Right forelimb (tissue), 1 donor: ENCODE results near the gene SMG5.
"Not testable (repeated sequence)": the region's sequence is repeated elsewhere in the genome, so short reads cannot be mapped to it uniquely, and the experiment has no call there.

Experiments
- DNase-seq: peaks from one replicate; pipeline ENCODE4 v3.0.0-alpha.2; 2018

The SMG5 gene

DNA sequence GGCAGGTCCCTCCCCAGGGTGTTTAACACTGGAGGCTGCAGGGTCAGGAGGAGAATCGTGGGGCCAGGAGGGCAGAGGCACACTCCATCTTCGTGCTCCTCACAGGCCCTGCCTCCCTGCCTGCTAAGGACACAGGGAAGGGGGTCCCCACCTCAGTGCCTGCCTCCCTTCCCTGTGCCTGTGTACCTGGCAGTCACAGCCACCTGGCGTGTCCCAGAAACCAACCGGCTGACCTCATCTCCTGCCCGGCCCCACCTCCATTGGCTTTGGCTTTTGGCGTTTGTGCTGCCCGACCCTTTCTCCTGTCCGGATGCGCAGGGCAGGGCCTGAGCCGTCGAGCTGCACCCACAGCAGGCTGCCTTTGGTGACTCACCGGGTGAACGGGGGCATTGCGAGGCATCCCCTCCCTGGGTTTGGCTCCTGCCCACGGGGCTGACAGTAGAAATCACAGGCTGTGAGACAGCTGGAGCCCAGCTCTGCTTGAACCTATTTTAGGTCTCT is 41.3 kb downstream of the SMG5 start:
- DNase-seq = no peak

DNA sequence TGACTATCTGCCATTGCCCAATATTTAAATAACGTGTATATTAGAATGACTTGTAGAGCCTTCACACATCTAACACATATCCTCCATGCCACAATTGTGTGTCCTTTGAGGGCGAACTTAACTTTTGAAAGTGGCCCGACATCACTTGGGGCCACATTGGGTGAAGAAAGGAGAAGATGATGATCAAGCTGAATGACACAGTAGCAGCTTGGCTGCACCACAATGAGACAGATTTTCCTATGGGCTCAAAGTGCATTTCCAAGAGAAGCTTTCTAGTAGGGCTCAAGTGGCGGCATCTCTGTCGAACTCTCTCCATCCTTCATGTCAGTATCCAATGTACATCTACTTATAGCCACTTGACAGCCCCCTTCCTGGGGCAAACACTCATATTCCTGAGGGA is 44.4 kb downstream of the SMG5 start:
- no peak for DNase-seq

DNA sequence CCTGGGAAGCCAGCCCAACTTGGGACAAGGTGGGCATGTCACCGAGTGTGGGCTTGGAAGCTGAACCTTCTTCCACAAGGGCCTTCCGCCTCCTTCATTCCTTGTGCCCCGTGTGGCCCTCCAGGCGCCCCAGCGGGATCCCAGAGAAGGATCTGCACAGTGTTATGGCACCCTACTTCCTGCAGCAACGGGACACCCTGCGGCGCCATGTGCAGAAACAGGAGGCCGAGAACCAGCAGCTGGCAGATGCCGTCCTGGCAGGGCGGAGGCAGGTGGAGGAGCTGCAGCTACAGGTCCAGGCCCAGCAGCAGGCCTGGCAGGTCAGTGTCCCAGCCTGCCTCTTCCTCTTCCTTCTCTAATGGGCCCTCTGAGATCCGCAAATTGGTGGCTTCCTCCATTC is 46.5 kb downstream of the SMG5 start:
- no peak for DNase-seq

DNA sequence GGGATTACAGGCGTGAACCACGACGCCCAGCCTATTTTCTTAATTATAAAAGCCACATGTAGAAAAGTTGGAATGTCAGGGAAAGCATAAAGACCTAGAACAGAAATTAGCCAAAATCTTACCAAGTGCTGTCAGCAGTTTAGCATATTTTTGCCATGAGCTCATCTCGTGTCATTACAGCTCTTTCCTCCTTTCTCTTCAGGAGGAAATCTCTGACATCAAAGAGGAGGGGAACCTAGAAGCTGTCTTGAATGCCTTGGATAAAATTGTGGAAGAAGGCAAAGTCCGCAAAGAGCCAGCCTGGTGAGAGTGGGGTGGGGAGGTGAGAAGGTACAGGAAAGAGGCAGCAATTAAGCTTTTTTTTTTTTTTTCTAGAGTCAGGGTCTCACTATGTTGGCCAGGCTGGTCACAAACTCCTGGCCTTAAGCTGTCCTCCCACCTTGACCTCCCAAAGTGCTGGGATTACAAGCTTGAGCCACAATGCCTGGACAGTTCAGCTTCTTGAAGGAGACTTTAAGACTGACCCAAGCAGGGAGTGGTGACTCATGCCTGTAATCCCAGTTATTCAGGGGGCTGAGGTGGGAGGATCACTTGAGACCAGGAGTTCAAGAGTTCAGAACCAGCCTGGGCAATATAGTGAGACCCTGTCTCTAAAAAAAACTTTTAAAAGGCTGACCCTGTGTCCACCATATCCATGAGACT is 49.0 kb downstream of the SMG5 start:
- DNase-seq = no peak

DNA sequence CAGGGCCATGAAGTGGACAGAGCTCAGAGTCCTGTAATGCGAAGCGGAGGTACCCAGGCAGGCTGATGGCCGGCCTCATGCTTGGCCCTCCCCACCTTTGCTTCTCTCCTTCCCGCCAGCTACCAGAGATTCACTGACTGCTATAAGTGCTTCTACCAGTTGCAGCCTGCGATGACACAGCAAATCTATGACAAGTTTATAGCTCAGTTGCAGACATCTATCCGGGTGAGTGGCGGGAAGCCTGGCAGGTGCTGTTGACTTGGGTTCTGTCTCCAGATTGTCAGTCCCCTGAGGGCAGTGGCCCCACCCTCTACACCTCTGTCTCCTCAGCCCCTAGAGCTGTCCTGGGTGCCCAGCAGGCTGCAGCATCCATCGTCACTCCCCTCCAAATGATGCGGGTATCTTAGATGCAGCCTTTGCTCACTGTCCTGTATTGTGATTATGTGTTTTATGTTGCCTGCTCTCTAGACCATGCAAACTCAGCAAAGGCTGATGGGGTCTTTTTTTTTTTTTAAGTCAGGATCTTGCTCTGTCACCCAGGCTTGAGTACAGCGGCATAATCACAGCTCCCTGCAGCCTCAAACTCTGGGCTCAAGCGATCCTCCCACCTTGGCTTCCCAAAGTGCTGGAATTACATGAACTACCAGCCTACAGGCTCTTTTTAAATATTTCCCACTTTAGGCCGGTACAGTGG is 50.3 kb downstream of the SMG5 start:
- no peak for DNase-seq

DNA sequence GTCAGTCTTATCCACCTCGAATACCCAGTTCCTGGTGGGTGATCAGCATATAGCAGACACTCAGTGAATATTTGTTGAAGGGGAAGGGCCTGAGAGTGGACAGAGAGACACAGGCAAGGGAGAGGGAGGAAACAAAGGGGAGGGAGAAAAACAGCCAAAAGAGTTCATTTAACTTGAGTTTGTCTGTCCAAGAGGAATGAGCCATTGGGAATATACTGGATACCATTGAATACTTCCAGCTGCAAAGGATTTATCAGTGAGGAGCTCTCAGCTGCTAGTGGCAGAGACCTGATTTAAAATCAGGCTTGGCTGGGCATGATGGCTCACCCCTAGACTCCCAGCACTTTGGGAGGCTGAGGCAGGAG is 52.2 kb downstream of the SMG5 start:
- DNase-seq = no peak

DNA sequence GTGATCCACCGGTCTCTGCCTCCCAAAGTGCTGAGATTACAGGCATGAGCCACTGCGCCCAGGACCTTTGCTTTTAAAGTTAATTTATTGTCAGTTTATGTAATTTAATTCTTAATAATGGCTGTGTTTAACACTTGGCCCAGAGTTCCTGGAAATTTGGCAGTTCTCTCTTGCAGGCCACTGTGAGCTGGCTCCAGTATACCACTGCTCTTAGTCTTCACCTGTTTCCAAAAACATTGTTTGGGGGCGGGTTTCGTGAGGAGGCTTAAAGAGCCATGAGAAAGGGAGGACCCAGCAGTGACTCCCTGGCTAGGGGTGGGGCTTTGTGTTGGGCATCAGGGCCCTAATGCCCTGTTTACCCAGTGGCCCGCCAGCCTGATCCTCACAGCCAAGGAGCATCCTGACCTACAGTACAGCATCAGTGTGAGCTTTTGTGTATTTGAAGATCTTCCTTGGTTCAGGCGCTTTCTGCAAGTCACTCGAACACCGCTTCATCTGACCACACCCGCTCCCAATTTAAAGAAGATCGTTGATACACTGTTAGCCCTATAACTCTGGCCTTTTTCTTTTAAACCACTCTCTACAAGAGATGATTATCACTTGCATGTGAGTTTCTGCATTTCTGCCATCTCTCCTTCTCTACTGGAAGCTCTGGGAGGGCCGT is 52.7 kb downstream of the SMG5 start:
- DNase-seq = no peak

DNA sequence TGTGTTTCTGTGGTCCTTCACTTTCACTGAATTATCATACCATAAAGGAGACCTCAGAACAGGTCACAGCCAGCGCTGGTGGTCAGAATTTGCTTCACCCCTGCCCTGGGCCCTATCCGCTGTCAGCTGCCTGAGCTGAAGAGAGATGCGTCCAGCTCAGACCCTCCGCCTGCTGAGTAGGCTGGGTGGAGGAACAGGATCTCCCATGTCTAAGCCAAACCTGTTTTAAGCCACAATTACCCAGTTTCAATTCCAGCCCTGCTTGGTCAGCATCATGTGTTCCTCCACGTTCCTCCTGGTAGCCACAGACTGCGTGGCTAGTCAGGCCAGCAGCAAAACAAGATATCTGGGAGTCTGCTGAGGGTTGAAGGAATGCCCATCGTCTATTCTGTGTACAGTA is 54.1 kb downstream of the SMG5 start:
- no peak for DNase-seq

DNA sequence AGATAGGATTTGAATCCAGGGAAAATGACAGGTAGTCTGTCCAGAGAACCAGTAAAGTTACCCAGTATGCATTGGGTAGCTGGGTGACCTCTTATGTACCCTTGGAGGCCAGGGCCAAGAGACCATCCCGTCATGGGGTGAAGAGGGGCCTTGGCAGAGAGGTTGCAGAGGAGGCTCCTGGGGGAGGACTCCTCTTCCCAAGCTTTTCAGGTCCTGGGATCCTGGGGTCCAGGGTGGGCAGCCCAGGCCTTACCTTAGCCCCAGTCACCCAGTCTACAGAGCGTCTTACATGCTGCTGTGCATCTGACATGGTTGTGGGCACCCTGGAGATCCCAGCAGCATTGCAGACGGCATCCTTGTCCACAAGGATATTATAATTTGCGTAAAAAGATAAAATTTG is 55.8 kb downstream of the SMG5 start:
- DNase-seq = no peak

DNA sequence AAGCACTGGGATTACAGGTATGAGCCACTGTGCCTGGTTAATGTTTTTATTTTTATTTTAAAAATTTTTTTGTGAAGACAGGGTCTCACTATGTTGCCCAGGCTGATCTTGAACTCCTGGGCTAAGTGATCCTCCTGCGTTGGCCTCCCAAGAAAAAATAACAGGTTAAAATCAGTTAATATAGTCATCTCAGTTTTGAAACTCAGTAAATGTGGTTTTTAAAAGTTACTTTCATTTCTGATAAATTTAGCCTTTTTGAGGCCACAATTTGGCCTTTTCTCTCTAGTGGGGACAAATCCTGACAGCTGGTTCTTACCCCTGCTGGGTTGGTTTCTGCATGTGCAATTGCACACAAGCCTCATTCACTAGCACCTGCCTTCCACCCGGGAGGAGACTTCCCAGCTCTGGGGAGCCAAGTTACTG is 56.5 kb downstream of the SMG5 start:
- no peak for DNase-seq

DNA sequence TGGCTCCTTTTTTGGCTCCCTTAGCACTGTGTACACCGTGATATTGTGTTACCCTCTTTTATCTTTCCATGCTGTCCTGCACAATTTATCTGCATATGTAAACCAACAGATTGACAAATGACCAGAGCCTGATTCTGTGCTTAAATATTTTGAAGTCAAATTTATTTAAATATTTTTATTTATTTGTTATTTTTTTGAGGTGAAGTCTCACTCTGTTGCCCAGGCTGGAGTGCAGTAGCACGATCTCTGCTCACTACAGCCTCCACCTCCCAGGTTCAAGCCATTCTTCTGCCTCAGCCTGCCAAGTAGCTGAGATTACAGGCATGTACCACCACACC is 57.0 kb downstream of the SMG5 start:
- DNase-seq = no peak

DNA sequence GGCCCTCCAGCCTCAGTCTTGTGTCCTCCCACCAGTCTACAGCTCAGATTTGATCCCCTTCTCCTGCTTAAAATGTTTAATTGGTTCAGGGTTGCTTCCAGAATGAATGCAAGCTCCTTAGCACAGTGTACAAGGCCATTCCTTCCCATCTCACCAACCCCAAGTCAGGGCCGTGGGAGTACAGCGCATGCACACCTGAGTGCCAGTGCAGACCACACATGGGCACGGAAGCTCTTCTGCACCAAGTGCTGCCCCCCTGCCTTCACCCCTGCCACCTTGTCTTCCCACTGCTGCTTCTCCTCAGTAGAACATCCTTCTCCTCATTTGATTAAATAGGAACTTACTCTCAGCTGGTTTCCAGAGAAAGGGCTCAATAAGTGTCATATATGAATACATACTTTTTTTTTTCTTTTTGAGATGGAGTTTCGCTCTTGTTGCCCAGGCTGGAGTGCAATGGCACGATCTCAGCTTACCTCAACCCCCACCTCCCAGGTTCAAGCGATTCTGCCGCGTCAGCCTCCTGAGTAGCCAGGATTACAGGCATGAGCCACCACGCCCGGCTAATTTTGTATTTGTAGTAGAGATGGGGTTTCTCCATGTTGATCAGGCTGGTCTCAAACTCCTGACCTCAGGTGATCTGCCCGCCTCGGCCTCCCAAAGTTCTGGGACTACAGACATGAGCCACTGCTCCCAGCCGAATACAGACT is 60.5 kb downstream of the SMG5 start:
- DNase-seq = no peak

DNA sequence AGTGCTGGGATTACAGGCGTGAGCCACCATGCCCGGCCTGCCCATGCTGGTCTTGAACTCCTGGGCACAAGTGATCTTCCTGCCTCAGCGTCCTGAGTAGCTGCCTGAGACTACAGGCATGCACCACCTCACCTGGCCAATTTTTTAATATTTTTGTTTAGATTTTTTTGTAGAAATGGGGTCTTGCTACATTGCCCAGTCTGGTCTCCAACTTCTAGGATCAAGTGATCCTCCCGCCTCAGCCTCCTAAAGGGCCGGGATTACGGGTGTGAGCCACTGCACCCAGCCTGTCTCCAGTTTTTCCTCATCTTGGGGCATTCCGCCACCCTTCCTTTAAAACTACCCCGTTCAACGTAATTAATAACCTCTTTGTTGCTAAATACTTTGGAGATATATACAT is 62.4 kb downstream of the SMG5 start:
- DNase-seq = no peak

DNA sequence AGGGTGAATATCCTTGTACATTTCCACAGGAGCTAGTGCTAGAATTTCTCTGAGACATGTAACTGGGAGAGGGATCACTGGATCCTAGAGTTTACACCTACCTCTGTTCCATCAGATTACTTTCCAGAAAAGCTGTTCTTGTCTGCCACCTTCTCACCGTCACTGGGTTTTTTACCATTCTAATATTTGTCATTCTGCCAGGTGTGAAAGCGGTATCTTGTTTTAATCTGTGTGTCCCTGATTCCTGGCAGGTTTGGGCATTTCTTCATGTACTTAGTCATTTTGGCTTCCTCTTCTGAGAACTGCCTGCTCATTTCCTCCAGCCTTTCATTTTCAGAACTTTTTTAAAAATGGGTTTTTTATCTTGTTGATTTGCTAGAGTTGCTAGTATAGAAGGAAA is 64.8 kb downstream of the SMG5 start:
- no peak for DNase-seq

DNA sequence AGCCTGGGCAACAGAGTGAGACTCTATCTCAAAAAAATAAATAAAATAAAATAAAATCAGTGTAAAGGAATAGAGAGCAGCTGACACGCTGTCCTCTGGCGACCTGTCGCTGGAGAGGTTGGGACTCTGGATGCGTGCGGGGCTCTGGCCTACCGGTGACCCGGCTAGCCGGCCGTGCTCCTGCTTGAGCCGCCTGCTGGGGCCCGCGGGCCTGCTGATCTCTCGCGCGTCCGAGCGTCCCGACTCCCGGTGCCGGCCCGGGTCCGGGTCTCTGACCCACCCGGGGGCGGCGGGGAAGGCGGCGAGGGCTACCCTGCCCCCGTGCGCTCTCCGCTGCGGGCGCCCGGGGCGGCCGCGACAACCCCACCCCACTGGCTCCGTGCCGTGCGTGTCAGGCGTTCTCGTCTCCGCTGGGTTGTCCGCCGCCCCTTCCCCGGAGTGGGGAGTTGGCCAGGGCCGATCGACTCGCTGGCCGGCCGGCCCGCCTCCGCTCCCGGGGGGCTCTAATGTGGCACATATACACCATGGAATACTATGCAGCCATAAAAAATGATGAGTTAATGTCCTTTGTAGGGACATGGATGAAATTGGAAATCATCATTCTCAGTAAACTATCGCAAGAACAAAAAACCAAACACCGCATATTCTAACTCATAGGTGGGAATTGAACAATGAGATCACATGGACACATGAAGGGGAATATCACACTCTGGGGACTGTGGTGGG is 66.1 kb downstream of the SMG5 start:
- not testable (repeated sequence) for DNase-seq

DNA sequence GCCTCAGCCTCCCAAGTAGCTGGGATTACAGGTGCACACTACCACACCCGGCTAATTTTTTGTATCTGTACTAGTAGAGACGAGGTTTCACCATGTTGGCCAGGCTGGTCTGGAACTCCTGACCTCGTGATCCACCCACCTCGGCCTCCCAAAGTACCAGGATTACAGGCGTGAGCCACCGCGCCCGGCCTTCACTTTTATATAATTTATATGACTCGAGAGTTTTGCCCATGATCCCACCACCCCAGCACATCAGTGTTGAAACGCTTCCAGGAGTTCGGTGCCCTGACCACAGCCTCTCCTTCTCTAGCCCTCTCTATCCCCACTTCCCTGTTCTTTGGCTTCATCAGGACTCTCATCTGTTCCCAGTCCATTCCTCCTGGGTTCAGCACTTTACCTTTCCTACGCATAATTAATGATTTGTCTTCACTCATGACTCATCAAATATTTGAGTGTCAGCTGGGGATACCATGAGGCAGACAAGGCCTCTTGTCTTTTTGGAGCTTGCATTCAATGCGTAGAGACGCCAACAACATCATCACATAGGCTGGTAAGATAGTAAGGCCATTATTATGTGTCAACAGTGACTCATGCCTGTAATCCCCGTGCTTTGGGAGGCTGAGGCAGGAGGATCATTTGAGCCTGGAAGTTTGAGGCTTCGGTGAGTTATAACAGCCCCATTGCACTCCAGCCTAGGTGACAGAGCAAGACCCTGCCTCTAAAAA is 68.4 kb downstream of the SMG5 start:
- DNase-seq = no peak

DNA sequence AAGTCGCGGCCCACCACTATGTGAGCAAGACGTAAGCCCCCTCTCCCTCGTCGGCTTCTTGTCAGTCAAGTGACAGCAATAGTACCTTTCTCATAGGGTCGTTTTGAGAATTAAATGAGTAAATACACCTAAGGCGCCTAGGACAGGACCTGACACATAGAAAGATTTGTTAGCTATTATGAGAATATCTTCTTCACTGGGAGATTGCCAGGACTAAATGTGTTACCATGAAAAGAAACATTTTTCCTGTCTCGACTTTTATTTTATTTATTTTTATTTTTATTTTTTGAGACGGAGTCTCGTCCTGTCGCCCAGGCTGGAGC is 69.0 kb downstream of the SMG5 start:
- no peak for DNase-seq

DNA sequence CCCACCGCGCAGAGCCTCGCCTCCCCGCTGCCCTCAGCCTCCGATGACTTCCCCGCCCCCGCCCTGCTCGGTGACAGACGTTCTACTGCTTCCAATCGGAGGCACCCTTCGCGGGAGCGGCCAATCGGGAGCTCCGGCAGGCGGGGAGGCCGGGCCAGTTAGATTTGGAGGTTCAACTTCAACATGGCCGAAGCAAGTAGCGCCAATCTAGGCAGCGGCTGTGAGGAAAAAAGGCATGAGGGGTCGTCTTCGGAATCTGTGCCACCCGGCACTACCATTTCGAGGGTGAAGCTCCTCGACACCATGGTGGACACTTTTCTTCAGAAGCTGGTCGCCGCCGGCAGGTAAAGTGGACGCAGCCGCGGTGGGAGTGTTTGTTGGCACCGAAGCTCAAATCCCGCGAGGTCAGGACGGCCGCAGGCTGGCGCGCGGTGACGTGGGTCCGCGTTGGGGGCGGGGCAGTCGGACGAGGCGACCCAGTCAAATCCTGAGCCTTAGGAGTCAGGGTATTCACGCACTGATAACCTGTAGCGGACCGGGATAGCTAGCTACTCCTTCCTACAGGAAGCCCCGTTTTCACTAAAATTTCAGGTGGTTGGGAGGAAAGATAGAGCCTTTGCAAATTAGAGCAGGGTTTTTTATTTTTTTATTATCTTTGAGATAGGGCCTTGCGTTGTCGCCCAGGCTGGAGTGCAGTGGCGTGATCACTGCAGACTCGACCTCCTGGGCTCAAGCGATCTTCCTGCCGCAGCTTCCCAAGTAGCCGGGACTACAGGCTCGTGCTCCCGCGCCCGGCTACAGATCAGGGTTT is 69.6 kb downstream of the SMG5 start, which contains the start of gene PMF1:
PMF1 (plus strand) TSS at position 175 of the 811 bp plus-strand sequence; CDS start at position 184, 9 bp downstream.
- peak; percentile 98 for DNase-seq

DNA sequence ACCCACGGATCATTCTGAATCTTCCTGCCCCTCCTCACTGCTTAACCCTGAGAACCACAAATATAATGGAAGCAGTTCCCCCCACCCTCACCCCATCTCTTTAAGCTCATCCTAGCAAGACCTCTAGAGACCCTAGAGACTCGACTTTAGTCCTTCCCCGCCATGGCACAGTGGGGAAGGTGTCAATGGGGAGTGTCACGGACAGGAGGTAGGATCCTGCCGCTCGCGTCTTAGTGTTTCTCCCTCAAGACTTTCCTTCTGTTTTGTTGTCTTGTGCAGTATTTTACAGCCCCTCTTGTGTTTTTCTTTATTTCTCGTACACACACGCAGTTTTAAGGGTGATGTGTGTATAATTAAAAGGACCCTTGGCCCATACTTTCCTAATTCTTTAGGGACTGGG is 70.5 kb downstream of the SMG5 start:
- no peak for DNase-seq

DNA sequence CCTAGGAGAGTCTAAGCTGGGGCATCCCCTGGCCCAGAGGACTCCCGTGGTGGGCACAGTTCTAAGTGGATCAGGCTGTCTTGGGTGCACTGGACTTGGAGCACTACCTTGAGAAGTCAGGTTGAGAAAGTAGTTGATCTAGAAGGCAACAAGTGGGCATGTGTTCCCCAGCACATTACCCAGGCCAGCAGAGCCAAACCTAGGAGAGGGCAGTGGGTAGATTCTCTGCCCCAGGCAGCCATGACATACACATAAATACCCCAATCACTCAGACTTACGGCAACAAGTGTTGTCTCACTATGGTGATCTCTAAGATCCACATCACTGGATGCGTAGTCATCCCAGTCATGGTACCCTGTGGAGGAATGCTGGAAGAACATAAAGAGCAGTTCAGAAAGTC is 71.4 kb downstream of the SMG5 start:
- no peak for DNase-seq

DNA sequence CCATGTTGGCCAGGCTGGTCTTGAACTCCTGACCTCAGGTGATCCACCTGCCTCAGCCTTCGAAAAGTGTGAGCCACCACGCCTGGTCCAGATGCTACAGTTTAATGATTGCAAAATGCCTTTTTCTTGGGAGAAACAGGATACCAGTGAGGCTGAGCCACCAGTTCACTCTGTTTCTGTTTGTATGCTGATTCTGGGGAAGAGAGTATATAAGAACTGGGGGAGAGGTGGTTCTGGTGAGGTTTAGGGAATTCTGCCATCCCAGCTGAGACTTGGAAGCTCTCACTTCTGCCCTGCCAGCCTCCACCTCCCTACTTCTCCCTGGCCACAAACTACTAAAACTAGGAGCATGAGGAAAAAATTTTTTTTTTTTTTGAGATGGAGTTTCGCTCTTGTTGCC is 77.9 kb downstream of the SMG5 start:
- DNase-seq = no peak
